Measurements from ENCODE around the gene ROS1.

DNA sequence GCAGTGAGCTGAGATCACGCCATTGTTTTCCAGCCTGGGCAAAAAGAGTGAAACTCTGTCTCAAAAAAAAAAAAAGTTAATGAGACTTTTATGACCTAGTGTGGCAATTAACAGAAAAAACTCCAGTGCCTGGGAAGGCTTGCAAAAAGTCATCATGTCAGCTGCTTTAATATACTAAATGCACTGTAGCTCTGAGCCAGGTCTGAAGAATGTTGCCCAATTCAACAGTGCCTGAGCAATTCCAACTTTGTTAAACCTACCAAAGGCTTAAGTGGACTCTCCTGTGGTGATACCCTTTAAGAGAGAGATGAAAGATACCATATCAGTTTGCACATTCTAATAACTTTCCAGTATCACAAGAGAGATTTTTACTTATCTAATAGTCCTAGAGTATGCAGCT, 6.5 kb upstream of the ROS1 start:
- TF ChIP-seq, protein P1, sequence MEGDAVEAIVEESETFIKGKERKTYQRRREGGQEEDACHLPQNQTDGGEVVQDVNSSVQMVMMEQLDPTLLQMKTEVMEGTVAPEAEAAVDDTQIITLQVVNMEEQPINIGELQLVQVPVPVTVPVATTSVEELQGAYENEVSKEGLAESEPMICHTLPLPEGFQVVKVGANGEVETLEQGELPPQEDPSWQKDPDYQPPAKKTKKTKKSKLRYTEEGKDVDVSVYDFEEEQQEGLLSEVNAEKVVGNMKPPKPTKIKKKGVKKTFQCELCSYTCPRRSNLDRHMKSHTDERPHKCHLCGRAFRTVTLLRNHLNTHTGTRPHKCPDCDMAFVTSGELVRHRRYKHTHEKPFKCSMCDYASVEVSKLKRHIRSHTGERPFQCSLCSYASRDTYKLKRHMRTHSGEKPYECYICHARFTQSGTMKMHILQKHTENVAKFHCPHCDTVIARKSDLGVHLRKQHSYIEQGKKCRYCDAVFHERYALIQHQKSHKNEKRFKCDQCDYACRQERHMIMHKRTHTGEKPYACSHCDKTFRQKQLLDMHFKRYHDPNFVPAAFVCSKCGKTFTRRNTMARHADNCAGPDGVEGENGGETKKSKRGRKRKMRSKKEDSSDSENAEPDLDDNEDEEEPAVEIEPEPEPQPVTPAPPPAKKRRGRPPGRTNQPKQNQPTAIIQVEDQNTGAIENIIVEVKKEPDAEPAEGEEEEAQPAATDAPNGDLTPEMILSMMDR (IDR thresholded peaks at IDR 0.05 in 4 of 5, conservative IDR thresholded peaks at IDR 0.05 in 1 of 5) = no peak
- no peak for TF ChIP-seq POLR2A (IDR thresholded peaks at IDR 0.05)

Data from gastrocnemius medialis (tissue), 4 donors.